Body of pancreas (tissue), 4 donors: ENCODE measurements around the gene TAGAP.

ENCODE experiments used
- CTCF ChIP-seq, 7 experiments: fragments of 450-650 bp in 4 of 7; fragments of 200-600 bp in 3 of 7; sonication (generic) in 3 of 7; IDR thresholded peaks; one replicate each; pipeline ENCODE4 v1.5.1; 2016 to 2019; ENCODE audit warnings: antibody characterized with exemption in 7 of 7
- POLR2A ChIP-seq, 3 donors: fragments of 450-650 bp; IDR thresholded peaks; one replicate each; pipeline ENCODE4 v1.6.1; 2016; ENCODE audit warnings: antibody characterized with exemption in 3 of 3, mild to moderate bottlenecking in 2 of 3

GRCh38 chr6:159059141-159059540 lies 14.3 kb upstream of the TAGAP start:
- no peak for TF ChIP-seq CTCF (IDR thresholded peaks at IDR 0.05)
- TF ChIP-seq POLR2A (IDR thresholded peaks at IDR 0.05): no peak
